Mucosa of descending colon (tissue), 3 donors: ENCODE data around the gene COMT. TPM values are rescaled to one million over a fixed set of nuclear protein-coding genes. Genes with fewer than 3 reads are reported as not detected.

ENCODE experiments used
- ATAC-seq: fragments of 200-7000 bp; cut with Tn5 transposase; one replicate; pipeline ENCODE4 v1.9.1; 2020; ENCODE audit warnings: mild to moderate bottlenecking, moderate library complexity
- DNase-seq, 3 donors: peaks; one replicate each; pipeline ENCODE4 v3.0.0-alpha.2; 2020
- H3K36me3 ChIP-seq: fragments of 200-600 bp; one replicate; pipeline ENCODE4 v1.8.0; 2021; ENCODE audit warnings: low read depth, mild to moderate bottlenecking
- H3K4me1 ChIP-seq: fragments of 200-600 bp; one replicate; pipeline ENCODE4 v1.8.0; 2021; ENCODE audit warnings: low read depth, mild to moderate bottlenecking
- H3K4me3 ChIP-seq: fragments of 200-600 bp; one replicate; pipeline ENCODE4 v1.8.0; 2021; ENCODE audit warnings: mild to moderate bottlenecking
- H3K9me3 ChIP-seq: fragments of 200-600 bp; one replicate; pipeline ENCODE4 v1.8.0; 2021; ENCODE audit warnings: mild to moderate bottlenecking
- intact Hi-C, 2 donors: fragments of 100-400 bp; cut with DNase I in 1 of 2; cut with micrococcal nuclease in 1 of 2; formaldehyde crosslinking; loops; one replicate each; pipeline versions ENCODE4 v1.11.0 to v1.11.1; 2022; cut with DNase I, micrococcal nuclease
- total RNA-seq, 3 donors: library from RNA; stranded (reverse); fragmentation: NEBNext Ultra II Directional in 2 of 3; extraction: Animal tissue kit (Norgen Biotek cat#: 25700) in 2 of 3; gene quantifications; one replicate each; pipeline versions ENCODE4 v1.2.1 to v1.2.4, GENCODE V29; 2021 to 2023
- TF ChIP-seq, protein P1 (sequence below): fragments of 200-600 bp; IDR thresholded peaks from one replicate; pipeline ENCODE4 v1.8.0; 2022; ENCODE audit warnings: antibody characterized with exemption, mild to moderate bottlenecking
- donor health status: DM: no; HTN: no; CAD: no; lungs with moderate emphysema.
- donor health status: DM: no; HTN: no; CAD: no.
- donor health status: DM: no; HTN: yes; CAD: no.

The COMT gene
- total RNA-seq, 3 donors from 2014 or later: 61.2 to 88.7 (median 70.7) TPM

DNA sequence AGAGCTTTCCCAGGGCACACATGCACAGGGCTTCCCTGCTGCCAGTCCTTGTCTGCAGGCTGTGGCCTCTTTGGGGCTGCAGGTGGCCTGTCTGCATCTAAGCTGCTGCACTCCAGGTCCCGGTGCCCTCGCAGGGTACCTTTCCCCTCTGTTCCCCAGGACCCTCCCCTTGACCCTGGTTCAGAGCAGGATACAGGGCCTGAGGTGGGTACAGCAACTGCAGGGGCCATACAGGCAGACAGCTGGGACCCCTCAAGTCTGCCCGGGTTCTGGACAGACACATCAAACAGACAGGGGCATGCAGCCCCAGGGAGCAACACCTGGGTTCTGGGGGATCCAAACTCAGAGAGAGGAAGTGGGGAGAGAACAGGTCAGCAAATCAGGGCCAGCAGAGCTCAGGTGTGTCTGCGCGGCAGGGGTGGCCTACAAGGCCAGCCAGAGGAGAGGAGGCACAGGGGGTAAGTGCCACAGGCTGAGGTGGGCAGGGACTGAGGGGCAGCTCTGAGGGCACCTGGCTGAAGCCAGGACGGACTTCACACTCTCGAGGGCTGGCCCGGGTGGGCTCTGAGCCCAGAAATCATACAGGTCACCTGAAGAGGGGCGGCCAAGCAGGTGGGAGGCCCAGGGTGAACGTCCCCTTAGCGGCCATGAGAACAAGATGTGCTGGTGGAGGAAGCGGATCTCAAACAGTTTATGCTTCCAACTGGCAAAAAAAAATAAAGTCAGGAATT is 29.9 kb upstream of the COMT start:
- ATAC-seq: no peak
- TF ChIP-seq, protein P1, sequence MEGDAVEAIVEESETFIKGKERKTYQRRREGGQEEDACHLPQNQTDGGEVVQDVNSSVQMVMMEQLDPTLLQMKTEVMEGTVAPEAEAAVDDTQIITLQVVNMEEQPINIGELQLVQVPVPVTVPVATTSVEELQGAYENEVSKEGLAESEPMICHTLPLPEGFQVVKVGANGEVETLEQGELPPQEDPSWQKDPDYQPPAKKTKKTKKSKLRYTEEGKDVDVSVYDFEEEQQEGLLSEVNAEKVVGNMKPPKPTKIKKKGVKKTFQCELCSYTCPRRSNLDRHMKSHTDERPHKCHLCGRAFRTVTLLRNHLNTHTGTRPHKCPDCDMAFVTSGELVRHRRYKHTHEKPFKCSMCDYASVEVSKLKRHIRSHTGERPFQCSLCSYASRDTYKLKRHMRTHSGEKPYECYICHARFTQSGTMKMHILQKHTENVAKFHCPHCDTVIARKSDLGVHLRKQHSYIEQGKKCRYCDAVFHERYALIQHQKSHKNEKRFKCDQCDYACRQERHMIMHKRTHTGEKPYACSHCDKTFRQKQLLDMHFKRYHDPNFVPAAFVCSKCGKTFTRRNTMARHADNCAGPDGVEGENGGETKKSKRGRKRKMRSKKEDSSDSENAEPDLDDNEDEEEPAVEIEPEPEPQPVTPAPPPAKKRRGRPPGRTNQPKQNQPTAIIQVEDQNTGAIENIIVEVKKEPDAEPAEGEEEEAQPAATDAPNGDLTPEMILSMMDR: no peak
- no peak for DNase-seq
- Histone ChIP-seq H3K9me3 (no peaks in the 10 kb centered on the region), H3K4me3 (no peak overlapping the region), H3K36me3 (peaks cover 3% of the 10 kb centered on the region), H3K4me1 (no peaks in the 10 kb centered on the region)
- intact Hi-C loops: loop anchor here in 1 of 2 donors (2.0 kb wide), 1 partner anchor 181 kb away; no protein-coding TSS in a partner anchor

DNA sequence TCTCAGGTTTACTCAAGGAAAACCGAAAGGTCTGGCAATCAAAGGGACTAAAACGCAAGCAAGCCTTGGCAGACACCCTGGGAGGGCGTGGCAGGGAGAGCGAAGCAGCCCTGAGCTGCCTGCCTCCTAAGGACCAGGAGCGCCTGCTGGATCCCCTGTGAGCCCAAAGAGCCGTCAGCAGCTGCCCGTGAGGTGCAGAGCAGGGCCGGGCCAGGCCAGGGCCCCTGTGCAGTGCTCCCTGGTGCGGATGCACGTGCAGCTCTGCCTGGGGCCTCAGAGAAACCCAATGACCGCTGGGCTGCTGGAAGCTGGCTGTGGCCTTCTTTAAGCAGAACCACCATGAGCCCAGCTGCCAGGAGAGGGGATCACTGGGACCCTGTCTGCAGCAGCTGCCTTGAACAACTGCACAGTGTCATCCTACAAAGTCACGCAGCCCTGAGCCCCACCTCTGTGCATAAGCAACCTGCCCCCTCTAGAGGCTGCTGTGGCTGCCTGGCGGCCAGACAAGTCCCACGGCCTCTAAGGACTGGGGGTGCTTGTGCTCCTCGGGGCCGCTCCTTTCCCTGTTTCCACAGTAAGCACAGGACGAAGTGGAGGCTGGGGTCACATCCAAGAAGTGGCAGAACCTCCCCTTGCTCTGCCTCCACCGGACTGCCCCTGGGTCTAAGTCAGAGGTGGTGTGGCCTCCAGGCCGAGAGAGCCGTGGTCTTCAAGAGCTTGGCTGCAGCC is 29.1 kb upstream of the COMT start:
- no peaks in the 10 kb centered on the region for H3K4me1 ChIP-seq
- DNase-seq (no peak), ATAC-seq (no peak)
- intact Hi-C loops: no loop called here
- TF ChIP-seq, protein P1: no peak
- no peak overlapping the region for H3K4me3 ChIP-seq
- peaks cover 3% of the 10 kb centered on the region for H3K36me3 ChIP-seq
- H3K9me3 ChIP-seq: no peaks in the 10 kb centered on the region

DNA sequence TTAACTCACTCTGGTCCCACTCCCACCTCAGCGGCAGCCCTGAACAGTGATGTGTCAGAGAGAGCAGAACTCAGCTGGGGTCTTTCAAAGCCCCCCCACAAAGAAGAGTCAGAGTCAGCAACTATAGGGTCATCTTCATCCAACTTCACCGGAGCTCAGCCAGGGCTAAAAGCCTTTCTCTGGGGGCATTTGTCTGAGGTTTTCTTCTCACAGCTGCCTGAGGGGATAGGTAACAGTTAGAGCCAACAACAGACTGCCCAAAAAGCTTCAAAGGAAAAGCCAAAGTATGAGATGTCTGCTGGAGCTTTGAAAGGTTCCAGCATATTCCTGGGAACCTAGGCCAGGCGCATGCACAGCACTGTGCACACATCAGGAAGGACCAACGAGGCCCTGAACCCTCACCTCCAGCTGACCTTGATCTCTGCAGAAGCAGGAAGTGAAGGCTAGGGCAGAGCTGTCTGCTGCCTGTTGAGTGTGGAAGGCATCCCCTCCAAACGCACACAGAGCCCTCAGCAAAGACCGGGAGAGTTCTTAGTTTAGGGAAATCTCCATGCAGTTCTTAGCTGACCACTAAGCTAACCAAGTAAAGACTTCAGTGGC is 28.1 kb upstream of the COMT start:
- intact Hi-C loops: no loop called here
- H3K4me1 ChIP-seq: no peaks in the 10 kb centered on the region
- H3K4me3 ChIP-seq: no peak overlapping the region
- DNase-seq (no peak), ATAC-seq (no peak)
- no peaks in the 10 kb centered on the region for H3K9me3 ChIP-seq
- H3K36me3 ChIP-seq: peaks cover 3% of the 10 kb centered on the region
- TF ChIP-seq, protein P1: no peak

- H3K4me3 ChIP-seq: no peak overlapping the region
- no peak for ATAC-seq
- intact Hi-C loops: no loop called here
- TF ChIP-seq, protein P1: no peak
- DNase-seq: no peak
- H3K36me3 ChIP-seq: peaks cover 3% of the 10 kb centered on the region
- no peaks in the 10 kb centered on the region for H3K4me1 ChIP-seq
- no peaks in the 10 kb centered on the region for H3K9me3 ChIP-seq
Observed at GRCh38 chr22:19914201-19914943, 27.2 kb upstream of the COMT start.

DNA sequence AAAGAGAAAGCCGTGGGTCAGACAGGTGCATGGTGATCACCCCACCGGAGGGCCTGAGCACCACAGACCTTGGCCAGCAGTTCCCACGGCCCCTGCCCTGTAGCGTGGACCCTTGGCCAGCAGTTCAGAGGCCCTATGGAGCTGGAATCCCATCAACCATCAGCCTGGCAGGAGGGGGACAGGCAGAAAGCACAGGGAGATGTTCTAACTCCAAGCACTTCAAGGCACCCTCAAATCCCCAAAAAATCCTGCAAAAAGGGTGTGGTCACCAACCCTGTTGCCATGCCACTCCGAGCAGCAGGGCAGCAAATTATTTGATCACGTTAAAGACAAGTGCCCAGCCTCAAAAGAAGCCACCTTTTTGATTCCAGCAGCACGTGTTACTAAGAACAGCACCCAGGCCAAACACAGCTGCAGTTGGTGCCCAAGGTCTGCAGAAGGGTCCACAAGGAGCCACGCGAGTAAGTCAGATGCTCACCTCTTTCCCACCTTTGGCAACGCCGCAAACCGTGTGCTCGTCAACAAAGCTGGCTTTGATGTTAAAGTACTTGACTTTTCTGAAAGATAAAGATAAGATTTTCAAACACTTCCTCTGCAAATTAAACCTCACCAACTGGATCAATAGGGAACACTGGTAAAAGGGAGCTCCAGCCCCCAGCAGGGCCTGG is 26.2 kb upstream of the COMT start:
- DNase-seq: no peak
- Histone ChIP-seq H3K4me1 (no peaks in the 10 kb centered on the region), H3K4me3 (no peak overlapping the region), H3K9me3 (no peaks in the 10 kb centered on the region), H3K36me3 (peaks cover 3% of the 10 kb centered on the region)
- TF ChIP-seq, protein P1: no peak
- intact Hi-C loops: no loop called here
- ATAC-seq: no peak
